ENCODE results near the gene HPCA. TPM values are rescaled to one million over a fixed set of nuclear protein-coding genes. Genes with fewer than 3 reads are reported as not detected.

The HPCA gene
- total and polyA plus RNA-seq, 2 of the 13 experiments (the other 11 are each of a cell fraction or from before 2014, with no cell fraction given) = not detected

GRCh38 chr1:32924881-32925344 is 38.6 kb downstream of the HPCA start (continued):
- TF ChIP-seq ZBED4 (CRISPR knock-in tag; IDR thresholded peaks at IDR 0.05; ENCODE audit: borderline replicate concordance) (peak; percentile 47; the same call in 1 of the 2 replicates), ZNF687 (CRISPR knock-in tag; IDR thresholded peaks at IDR 0.05) (peak; percentile 73), ZFX (CRISPR knock-in tag; IDR thresholded peaks at IDR 0.05; ENCODE audit: low read depth) (peak; percentile 55; the same call in 1 of the 2 replicates), ZNF563 (CRISPR knock-in tag; IDR thresholded peaks at IDR 0.05) (no peak), ZFP91 (CRISPR knock-in tag; IDR thresholded peaks at IDR 0.05; ENCODE audit: borderline replicate concordance) (peak; percentile 36; the same call in 1 of the 2 replicates), RAD21 (CRISPR knock-in tag; IDR thresholded peaks at IDR 0.05) (peak; percentile 65), BORCS8-MEF2B (CRISPR knock-in tag; IDR thresholded peaks at IDR 0.05) (no peak), PAXIP1 (CRISPR knock-in tag; conservative IDR thresholded peaks at IDR 0.05) (peak; percentile 39; the same call in 1 of the 2 replicates), ZNF18 (CRISPR knock-in tag; IDR thresholded peaks at IDR 0.05; ENCODE audit: insufficient replicate concordance) (no peak), POGZ (CRISPR knock-in tag; IDR thresholded peaks at IDR 0.05) (0 out of 2 replicates have a peak, but pooled peaks have one; percentile 28), ZSCAN20 (CRISPR knock-in tag; IDR thresholded peaks at IDR 0.05; ENCODE audit: borderline replicate concordance) (0 out of 2 replicates have a peak, but pooled peaks have one; percentile 35), ZNF570 (CRISPR knock-in tag; IDR thresholded peaks at IDR 0.05; ENCODE audit: borderline replicate concordance) (no peak), GPN1 (CRISPR knock-in tag; IDR thresholded peaks at IDR 0.05; ENCODE audit: borderline replicate concordance) (no peak)
